Measurements from ENCODE around the gene ALX4.

The ALX4 gene

GRCh38 chr11:44243086-44243485 is 66.9 kb downstream of the ALX4 start:
- TF ChIP-seq, protein P1, sequence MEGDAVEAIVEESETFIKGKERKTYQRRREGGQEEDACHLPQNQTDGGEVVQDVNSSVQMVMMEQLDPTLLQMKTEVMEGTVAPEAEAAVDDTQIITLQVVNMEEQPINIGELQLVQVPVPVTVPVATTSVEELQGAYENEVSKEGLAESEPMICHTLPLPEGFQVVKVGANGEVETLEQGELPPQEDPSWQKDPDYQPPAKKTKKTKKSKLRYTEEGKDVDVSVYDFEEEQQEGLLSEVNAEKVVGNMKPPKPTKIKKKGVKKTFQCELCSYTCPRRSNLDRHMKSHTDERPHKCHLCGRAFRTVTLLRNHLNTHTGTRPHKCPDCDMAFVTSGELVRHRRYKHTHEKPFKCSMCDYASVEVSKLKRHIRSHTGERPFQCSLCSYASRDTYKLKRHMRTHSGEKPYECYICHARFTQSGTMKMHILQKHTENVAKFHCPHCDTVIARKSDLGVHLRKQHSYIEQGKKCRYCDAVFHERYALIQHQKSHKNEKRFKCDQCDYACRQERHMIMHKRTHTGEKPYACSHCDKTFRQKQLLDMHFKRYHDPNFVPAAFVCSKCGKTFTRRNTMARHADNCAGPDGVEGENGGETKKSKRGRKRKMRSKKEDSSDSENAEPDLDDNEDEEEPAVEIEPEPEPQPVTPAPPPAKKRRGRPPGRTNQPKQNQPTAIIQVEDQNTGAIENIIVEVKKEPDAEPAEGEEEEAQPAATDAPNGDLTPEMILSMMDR (conservative IDR thresholded peaks at IDR 0.05; ENCODE audit: low read length), result no peak
- no peak for TF ChIP-seq EZH2phosphoT487 (IDR thresholded peaks at IDR 0.05; ENCODE audit: borderline replicate concordance)
- Histone ChIP-seq H2AFZ (ENCODE audit: low read length) (no peak overlapping the region), H3K4me3 (ENCODE audit: low read length, poor library complexity, severe bottlenecking) (no peak overlapping the region), H3K36me3 (ENCODE audit: insufficient read depth, low read length) (peaks cover 32% of the 10 kb centered on the region; the same call in 1 of the 2 replicates), H4K20me1 (ENCODE audit: insufficient read depth, low read length, poor library complexity, severe bottlenecking) (no peaks in the 10 kb centered on the region), H3K4me2 (ENCODE audit: low read depth, low read length, poor library complexity, severe bottlenecking) (no peak overlapping the region), H3K4me1 (ENCODE audit: insufficient read depth, low read length, poor library complexity, severe bottlenecking) (no peaks in the 10 kb centered on the region), H3K9me3 (ENCODE audit: insufficient read depth, low read depth, low read length) (no peaks in the 10 kb centered on the region), H3K79me2 (ENCODE audit: insufficient read depth, low read length) (no peaks in the 10 kb centered on the region), H3F3A (ENCODE audit: low read depth) (no peaks in the 10 kb centered on the region), H3K27me3 (ENCODE audit: insufficient read depth, low read length, poor library complexity, severe bottlenecking) (no peaks in the 10 kb centered on the region), H3K9ac (ENCODE audit: low read depth, low read length, poor library complexity, severe bottlenecking) (no peak overlapping the region), H3K9me2 (replicated peaks; ENCODE audit: low read depth, low read length) (no peaks in the 10 kb centered on the region)

GRCh38 chr11:44241851-44242250 is 68.1 kb downstream of the ALX4 start:
- Histone ChIP-seq H4K20me1 (ENCODE audit: insufficient read depth, low read length, poor library complexity, severe bottlenecking) (no peaks in the 10 kb centered on the region), H3K9ac (ENCODE audit: low read depth, low read length, poor library complexity, severe bottlenecking) (no peak overlapping the region), H2AFZ (ENCODE audit: low read length) (no peak overlapping the region), H3K9me2 (replicated peaks; ENCODE audit: low read depth, low read length) (no peaks in the 10 kb centered on the region), H3F3A (ENCODE audit: low read depth) (no peaks in the 10 kb centered on the region), H3K9me3 (ENCODE audit: insufficient read depth, low read depth, low read length) (no peaks in the 10 kb centered on the region), H3K4me1 (ENCODE audit: insufficient read depth, low read length, poor library complexity, severe bottlenecking) (no peaks in the 10 kb centered on the region), H3K27me3 (ENCODE audit: insufficient read depth, low read length, poor library complexity, severe bottlenecking) (no peaks in the 10 kb centered on the region), H3K4me2 (ENCODE audit: low read depth, low read length, poor library complexity, severe bottlenecking) (no peak overlapping the region), H3K36me3 (ENCODE audit: insufficient read depth, low read length) (peaks cover 38% of the 10 kb centered on the region; the same call in 1 of the 2 replicates), H3K4me3 (ENCODE audit: low read length, poor library complexity, severe bottlenecking) (no peak overlapping the region), H3K79me2 (ENCODE audit: insufficient read depth, low read length) (no peaks in the 10 kb centered on the region)
- TF ChIP-seq EZH2phosphoT487 (IDR thresholded peaks at IDR 0.05; ENCODE audit: borderline replicate concordance), result no peak
- TF ChIP-seq, protein P1 (conservative IDR thresholded peaks at IDR 0.05; ENCODE audit: low read length), result no peak

DNA sequence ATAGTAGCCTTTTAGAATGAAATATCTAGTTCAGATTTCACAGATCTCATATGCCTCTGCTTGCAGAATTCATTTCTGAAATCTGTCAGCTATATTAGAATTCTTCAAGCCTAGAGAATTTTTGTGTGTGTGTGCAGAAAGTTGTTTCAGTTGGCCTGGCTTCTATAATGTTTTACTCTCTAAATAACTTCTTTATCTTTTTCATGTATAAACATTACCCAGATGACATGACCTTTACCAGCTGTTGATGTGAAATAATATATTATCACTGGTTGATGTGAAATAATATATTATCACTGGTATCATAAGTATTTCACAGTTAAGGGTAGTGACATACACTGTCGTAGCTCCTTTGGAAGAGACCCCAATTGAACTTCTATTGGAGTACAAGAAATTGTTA is 72.8 kb downstream of the ALX4 start:
- TF ChIP-seq, protein P1 (conservative IDR thresholded peaks at IDR 0.05; ENCODE audit: low read length), result no peak
- no peak overlapping the region for H3K4me2 ChIP-seq (ENCODE audit: low read depth, low read length, poor library complexity, severe bottlenecking)
- no peak overlapping the region for H3K9ac ChIP-seq (ENCODE audit: low read depth, low read length, poor library complexity, severe bottlenecking)
- no peaks in the 10 kb centered on the region for H3F3A ChIP-seq (ENCODE audit: low read depth)
- H3K79me2 ChIP-seq (ENCODE audit: insufficient read depth, low read length), result no peaks in the 10 kb centered on the region
- H2AFZ ChIP-seq (ENCODE audit: low read length), result no peak overlapping the region
- H3K27me3 ChIP-seq (ENCODE audit: insufficient read depth, low read length, poor library complexity, severe bottlenecking), result no peaks in the 10 kb centered on the region
- no peak overlapping the region for H3K4me3 ChIP-seq (ENCODE audit: low read length, poor library complexity, severe bottlenecking)
- H3K9me3 ChIP-seq (ENCODE audit: insufficient read depth, low read depth, low read length), result no peaks in the 10 kb centered on the region
- H3K4me1 ChIP-seq (ENCODE audit: insufficient read depth, low read length, poor library complexity, severe bottlenecking), result no peaks in the 10 kb centered on the region
- no peaks in the 10 kb centered on the region for H3K9me2 ChIP-seq (replicated peaks; ENCODE audit: low read depth, low read length)
- H3K36me3 ChIP-seq (ENCODE audit: insufficient read depth, low read length), result peaks cover 37% of the 10 kb centered on the region; the same call in 1 of the 2 replicates
- no peaks in the 10 kb centered on the region for H4K20me1 ChIP-seq (ENCODE audit: insufficient read depth, low read length, poor library complexity, severe bottlenecking)

All from Loucy (cell line).